ENCODE results near the gene TECPR2.

Gene TECPR2

DNA sequence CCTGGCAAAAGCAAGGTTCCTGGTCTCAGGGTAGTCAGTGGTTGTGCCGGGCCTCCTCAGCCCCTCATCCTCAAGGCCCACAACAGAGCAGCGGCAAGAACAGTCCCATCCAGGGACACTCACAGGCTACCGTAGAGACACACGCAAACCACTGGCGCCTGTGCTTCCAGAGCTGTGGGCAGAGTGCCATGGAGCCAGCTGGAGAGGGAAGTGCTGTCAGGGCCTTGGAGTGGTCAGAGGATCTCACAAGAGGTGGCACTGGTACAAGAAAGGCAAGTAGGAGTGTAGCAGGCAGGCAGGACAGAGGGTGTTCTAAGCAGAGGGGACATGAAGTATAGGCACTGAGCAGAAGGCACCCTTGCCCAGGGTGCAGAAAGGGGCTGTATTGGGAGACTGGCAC lies 112.2 kb downstream of the TECPR2 start:
- no peak for DNase-seq

DNA sequence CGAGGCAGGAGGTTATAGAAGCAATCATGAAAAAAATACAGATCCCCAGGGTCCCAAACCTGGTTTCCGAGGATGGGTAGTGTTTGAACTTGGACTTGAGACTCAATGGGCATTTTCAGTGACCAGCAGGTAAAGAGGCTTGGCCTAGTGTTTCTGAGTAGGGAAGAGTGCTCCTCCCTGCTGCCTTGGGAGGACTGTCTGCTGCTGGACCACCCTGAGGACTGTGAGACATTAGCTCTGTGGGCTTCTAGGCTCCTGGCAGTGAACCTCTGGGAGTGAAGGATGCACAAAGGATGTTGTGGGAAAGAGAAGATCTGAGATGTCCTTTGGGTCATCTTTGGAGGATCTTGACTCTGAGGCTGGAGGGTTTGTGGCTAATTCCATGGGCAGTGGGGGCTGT lies 116.4 kb downstream of the TECPR2 start:
- DNase-seq, result no peak

DNA sequence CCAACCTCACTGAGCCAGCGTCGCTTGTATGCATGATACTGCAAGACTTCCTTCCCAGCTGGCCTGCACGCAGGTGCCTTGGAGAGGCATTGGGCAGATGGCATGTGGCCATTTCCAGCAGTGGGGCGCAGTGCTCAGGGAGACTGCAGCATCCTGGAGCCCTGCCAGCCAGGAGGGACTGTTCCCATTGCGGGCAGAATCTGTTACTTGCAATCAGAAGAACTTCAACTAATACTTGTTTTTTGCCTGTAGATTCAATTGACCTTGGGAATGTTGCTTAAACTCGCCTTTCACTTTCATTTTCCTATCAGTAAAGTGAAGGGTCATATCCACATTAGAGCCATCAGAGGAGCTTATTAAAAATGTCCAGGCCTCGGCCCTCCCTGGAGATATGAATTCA lies 117.0 kb downstream of the TECPR2 start:
- DNase-seq, result no peak

DNA sequence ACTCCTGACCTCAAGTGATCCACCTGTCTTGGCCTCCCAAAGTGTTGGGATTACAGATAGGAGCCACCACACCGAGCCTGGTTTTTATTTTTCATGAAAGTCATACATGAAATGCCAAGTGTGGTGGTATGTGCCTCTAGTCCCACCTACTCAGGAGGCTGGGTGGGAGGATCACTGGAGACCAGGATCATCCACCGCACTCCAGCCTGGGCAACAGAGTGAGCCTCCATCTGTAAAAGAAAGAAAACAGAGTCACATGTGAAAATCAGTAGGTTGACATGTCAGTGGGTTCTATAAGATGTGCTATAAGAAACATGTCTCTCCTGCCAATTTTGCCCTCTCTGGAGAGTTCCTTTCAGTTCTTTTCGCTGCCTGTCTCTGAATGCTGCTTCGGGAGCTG lies 118.6 kb downstream of the TECPR2 start:
- no peak for DNase-seq

DNA sequence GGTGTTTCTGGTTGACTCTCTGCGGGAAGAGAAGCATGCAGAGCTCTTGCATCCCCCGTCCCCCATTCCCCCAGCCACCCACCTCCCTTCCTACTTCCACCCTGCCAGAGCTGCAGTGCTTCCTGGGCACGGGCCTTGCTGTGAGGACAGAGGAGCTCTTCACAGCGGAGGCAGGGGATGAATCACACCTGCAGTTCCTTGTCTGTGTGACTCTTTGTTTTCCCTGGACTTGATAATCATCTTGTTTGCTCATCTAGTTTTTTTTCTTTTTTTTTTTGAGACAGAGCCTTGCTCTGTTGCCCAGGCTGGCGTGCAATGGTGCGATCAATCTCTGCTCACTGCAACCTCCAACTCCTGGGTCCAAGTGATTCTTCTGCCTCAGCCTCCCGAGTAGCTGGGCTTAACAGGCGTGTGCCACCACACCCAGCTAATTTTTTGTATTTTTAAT lies 119.1 kb downstream of the TECPR2 start:
- DNase-seq, result peak; percentile 25

DNA sequence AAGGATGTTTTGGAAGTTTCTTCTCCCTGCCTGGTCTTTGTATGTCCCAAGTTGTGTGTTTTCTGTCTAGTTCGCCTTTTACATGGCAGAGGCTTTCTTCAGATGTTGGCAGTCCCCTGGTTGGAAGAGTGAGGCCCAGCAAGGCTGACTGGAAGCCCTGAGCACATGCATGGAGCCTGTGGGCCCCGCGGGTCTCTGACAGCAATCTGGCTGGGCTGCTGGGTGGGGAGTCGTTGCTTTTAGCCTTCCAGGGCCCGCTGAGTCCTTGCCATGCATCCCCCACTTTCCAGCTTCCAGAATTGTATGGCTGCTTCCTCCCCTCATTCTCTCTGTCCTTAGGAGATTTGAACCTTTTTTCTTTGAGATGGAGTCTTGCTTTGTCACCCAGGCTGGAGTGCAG lies 121.6 kb downstream of the TECPR2 start:
- no peak for DNase-seq

DNA sequence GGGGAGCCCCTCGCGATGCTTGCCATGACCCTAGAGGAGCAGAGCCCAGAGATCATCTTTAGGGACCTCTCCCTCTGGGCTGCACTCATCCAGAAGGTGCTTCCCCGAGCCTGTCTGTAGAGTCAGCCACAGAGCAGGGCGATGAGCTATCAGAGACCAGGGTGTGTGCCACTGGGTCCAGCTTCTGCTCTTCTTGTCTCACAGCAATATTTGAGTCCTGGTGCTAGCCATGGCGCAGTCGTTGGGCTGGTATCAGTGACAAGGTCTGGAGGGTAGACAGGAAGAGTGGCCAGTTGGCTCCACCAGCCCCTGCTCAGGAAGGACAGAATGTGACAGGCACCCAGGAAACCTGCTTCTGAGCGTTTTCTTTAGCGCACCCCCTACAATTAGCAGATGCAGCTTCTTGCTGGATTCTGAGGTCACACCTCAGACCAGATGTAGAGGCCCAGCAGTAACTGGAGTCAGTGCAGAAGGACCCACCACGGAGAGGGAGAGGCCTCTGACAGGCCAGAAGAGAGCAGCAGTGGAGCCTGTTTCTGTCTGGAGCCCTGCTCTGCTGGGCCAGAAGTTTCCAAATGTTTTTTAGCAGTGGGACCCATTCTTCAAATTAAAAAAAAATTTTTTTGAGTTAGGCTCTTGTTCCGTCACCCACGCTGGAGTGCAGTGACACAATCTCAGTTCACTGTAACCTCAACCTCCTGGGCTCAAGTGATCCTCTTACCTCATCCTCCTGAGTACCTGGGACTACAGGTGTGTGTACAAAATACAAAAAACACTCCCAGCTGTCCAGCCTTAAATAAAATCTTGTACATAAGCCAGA lies 123.2 kb downstream of the TECPR2 start:
- DNase-seq, result no peak

DNA sequence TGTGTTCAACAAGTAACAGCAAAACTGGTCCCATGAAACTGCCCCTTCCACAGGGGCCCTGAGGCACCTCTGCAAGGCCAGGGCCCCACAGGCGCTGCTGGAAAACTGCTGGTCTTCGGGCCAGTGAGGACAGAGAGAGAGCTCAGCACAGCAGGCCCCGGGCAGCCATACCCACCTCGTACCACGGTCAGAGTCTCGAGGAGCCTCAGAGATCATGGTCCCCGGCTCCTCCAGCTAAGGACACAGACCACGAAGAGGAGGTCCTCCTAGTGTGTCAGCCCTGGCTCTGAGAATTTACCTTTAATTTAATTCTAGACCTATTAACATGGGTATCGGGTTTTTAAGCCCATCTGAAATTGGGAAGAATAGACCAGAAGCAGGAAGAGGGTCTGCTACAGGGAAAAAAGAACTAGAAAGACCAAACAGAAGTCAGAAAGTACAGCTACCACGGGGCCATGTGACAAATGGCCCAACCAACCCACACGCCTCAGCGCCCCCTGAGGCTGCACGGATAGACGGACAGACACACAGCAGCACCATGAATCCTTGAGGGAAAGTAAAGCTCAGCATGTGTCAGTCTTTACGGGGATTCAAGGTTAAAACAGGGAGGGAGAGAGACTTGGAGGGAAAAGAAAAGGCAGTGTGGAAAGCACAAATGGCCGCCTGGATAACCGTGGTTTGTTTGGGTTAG lies 123.9 kb downstream of the TECPR2 start:
- no peak for DNase-seq

DNA sequence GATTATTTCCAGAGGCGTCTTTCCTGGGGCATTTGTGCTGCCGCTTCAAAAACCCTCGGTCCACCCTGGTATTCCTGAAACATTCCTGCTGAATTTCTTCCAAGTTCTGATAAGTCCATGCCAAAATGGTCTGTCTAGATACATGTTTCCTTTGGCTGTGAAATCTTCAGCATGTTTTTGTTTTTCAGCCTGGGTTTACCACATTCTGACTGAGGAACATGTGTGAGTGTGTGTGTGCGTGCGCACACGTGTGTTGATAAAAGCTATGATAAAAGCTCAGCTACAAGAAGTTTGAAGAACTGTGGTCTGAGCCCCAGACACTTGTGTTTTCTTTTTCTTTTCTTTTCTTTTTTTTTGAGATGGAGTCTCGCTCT lies 124.5 kb downstream of the TECPR2 start:
- DNase-seq, result no peak

DNA sequence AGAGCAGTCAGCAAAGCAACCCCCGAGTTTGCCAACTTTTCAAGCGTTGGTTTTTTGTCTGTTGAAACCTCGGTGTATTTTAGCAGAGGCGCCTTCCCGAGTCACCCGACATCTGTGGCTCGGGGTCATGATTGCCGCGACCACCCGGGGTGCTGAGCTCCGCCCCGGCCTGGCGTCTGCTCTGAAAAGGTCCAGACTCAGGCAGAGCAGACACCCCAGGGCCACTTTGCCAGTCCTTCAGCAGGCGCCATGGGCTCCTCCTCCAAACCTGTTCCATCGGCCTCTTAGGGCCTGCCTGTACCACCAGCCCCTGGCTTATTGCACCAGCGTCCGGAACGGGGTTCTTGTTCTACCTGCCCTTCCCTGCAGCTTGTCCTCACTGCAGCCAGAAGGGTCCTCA lies 127.7 kb downstream of the TECPR2 start:
- no peak for DNase-seq

DNA sequence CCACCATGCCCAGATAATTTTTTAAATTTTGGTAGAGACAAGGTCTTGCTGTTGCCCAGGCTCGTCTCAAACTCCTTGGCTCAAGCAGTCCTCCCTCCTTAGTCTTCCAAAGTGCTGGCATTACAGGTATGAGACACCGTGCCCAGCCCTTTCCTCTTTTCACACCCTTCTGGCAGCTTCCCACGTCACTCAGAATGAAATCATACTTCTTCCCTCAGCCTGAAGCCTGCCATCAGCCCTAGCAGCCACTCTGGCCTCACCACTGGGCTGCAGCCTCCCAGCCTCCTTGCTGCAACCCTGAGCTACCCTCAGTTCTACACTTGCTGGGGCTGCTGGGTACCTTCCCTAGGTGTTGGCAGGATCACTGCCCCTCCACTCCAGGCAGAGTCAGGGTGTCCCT lies 128.6 kb downstream of the TECPR2 start:
- DNase-seq, result no peak

DNA sequence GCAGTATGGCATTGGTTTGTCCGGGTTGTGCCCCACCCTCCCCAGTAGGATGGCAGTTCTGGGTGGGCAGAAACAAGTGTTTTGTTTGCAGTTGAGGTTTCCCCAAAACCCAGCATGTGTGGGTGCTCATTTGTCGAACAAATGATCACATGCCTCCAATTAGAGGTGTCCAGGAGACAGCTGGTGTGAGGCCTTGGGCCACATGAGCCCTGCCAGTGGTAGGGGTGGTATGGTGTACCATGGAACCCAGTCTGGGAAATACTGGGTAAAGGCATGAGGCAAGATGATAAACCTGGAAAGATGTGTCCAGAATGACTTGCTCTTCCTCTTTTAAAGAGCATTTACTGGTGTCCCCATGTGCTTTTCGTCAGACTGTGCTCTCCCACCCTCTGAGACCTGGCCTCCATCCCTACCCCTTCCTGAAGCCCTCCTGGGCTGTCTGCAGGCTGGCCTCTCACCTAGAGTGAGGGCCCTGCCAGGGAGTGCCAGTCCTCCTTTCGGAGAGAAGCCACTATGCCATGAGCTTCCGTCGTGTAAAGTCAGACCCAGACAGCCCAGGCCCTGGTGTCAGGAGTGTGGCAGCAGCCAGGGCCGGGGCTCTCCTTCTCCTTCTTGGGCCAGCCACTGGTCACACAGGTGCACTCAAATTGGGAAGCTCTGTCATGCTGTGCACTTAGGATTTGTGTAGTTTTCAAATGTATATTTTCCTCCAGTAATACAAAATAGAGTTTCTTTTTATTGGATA lies 129.2 kb downstream of the TECPR2 start:
- no peak for DNase-seq

DNA sequence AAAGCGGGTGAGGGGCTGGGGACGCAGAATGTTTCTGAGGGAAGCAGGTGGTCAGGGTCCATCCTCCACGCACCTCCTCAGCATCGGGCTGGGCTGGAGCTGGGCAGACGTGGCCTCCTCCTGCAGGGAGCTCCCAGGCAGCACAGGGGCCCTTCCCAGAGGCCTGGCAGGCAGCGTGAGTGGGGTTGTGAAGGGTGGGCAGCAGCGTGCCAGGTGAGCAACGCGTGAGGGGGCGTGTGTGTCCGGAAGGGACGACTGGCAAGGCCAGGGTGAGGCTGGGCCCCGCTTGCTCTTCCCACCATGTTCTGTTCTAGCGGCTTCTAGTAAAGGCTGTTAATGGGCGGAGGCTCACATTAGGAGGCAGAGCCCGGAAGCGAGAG lies 129.8 kb downstream of the TECPR2 start:
- no peak for DNase-seq

DNA sequence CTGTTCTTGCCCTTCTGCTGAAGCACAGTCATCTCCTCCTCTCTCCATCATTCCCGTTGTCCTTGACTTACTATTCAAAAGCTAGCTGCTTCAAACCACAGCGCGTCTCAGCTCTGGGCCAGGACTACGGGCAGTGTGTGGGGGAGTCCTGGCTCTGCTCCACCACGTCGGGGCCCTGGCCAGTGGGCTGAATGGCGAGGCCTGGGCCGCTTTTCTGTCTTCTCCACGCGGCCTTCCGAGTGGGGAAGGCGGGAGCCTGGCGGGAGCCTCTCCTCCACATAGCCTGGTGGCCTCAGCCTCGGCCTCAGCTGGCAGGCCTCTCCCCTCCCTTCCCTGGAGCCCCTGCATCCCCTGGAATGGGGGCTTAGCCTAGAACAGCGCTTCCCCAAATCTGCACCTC lies 130.4 kb downstream of the TECPR2 start:
- no peak for DNase-seq

DNA sequence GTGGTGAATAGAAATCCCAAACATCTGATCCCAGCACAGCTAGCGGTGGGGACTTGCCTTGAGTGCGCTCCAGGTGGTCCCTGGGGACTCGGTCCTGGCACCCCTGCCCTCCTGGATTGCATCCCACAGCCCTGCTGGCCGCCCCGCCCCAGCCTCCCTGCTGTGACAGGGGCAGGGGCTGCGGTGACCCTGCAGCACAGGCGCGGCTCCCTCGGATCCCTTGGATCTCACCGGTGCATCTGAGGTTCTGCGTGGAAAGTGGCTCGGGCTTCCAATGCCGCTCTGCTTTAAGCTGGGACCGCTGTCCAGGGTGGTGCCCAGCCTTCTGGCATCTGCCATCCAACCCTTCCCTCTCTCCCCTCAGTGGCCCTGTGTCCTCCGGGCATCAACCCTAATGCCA lies 130.8 kb downstream of the TECPR2 start:
- DNase-seq, result no peak

DNA sequence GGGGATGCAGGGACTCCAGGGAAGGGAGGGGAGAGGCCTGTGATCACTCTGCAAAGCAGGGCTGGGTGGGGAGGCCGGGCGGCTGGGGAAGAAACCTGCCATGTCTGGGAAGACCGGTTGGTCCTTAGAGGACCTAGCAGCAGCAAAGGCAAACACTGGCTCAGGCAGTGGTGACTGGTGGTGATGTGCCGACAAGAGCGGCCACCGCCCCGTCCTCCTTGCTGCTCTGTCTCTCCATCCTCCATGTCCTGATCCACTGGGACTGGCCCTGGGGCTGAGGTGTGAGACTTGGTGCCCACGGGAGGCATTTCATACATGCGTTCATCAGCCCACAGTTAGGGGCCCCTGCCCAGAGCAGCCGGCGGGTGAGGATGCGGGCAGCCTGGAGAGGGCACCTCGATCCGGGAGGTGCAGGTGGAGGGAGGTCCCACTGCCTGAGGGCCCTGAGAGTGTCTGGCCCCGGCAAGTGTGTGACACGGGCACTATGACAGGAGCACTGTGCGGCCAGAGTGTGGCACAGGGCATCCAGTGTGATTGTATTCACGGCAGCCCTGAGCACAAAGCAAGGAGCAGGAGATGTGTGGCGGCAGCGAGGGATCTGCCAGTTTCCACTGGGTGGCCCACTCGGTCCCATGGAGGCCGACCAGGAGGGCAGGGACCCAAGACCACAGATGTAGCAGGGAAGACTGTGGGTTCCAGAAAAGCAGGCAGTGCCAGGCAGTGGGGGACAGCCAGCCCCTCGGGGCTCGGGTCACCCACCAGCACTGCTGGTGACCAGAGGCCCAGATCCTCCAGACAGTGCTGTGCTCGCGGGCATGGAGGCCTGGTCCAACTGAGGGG lies 133.0 kb downstream of the TECPR2 start:
- no peak for DNase-seq

DNA sequence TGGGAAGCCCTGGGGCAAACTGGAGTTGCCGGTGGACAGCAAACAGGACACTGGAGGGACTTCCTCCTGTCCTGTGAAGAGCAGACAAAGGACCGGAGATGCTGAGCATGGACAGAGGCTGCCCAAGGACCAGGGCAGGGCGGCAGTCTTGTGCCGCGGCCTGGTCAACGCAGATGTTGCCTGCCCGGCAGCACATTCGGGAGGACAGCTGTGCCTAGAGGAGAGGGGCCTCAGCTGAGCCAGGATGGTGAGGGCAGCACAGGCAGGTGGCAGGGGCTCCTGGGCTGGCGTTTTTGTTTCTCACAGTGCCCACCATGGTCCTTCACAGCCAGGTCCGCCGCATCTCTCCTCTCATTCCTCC lies 133.6 kb downstream of the TECPR2 start:
- DNase-seq, result no peak

DNA sequence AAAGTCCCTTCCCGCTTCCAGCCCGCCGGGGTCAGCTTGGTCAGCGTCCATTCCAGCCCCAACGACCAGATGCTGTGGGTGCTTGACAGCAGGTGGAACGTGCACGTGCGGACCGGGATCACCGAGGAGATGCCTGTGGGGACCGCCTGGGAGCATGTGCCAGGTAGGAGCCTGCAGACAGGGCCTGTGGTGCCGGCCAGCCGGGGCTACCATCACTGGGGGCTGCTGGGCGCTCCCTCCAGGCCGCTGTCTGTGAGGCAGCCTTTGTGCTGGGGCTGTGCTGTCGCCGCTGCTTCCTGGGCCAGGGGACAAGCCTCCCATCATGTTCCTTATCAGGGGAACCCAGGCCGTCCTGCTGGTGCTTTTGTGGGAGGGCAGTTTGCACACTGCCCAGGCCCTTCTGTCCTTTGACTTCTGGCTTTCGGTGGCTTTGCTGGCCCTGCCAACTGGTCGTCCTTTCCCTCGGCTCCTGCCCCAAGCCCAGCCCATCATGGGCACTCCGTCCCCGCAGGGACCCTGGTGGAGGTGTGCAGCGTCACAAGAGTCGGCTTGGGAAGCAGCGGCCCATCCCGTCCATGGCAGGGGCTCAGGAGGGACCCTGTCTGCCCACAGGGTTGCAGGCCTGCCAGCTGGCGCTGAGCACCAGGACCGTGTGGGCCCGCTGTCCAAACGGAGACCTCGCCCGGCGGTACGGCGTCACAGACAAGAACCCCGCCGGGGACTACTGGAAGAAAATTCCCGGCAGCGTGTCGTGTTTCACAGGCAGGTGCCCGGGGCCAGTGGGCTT lies 134.4 kb downstream of the TECPR2 start:
- no peak for DNase-seq

DNA sequence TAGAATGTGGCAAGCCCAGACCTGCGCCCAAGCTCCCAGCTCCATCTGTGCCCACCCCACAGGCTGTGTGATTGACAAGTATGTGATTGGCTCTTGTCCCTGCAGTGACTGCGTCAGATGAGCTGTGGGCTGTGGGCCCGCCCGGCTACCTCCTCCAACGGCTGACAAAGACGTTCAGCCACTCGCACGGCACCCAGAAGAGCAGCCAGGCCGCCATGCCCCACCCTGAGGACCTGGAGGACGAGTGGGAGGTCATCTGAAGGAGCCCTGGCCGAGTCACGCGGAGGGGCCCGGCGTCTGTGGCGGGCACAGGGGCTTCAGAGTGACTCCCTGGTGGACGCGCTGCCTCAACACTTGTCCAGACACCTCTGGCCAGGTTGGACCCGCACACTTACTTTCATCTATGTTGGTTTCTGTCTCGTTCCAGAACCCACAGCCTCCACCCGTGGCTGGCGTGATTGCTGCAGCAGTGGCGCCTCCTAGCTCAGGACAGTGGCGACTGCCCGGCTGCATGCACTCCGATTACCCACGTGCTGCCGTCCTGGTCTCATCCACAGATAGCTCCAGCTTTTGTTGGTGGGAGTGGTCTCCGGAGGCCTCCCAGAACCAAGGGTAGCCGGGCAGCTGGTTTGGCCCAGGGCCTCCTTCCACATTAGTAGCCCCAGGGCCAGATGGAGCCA lies 135.4 kb downstream of the TECPR2 start:
- DNase-seq, result no peak

DNA sequence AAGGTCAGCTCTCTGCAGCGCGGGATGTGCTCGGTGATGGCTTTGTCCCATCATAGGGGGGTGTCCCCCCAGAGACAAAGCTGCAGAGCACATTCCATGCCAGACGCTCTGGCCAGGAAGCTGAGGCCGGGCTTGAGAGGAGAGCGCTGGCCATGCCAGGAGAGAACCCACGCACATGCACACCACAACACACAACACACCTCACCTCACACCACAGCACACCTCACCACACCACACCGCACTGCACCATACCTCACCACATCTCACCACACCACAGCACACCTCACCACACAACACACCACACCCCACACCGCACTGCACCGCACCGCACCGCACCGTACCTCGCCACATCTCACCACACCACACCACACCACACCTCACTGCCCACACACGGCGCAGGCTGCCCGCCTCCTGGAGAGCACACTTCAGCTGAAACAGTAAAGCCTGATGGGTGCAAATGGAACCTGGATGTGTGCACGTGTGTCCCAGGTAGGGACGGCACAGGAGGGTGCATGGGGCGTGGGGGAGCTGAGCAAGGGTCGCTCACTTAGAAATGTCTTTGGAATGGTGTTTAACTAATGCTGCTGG lies 136.0 kb downstream of the TECPR2 start:
- DNase-seq, result no peak

All from fibroblast of skin of right biceps (primary cell).